ENCODE data around the gene SPATA16.

DNA sequence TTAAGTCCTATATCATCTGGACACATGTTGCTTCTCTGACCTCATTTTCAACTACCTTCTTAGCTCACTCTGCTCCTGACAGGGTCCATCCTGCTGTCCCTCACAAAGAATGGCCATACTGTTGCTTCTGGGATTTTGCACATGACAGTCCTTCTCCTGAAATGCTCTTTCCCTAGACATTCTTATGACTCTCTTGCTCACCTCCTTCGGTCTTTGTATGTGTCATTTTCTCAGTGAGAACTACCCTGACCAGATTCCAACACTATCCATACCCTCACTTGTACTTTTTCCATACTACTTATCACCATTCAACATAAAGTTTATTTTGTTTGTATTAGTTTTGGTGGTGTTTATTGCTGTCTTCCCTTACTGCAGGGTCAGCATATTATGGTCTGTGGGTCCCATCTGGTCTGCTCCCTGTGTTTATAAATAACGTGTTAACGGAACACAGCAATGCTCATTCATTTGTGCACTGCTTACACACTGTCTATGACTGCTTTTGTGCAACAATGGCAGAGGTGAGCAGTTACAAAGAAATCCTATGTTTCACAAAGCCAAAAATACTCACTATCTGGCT lies 159.5 kb downstream of the SPATA16 start:
- no peak for TF ChIP-seq TAF1 (CRISPR knock-in tag; IDR thresholded peaks at IDR 0.05)
- TF ChIP-seq CEBPB (IDR thresholded peaks at IDR 0.05; ENCODE audit: borderline replicate concordance, low read depth, low read length), result no peak
- no peak for TF ChIP-seq EP300 (IDR thresholded peaks at IDR 0.05; ENCODE audit: low read depth in 2 of 2, low read length in 2 of 2)
- TF ChIP-seq EP300 (CRISPR knock-in tag; IDR thresholded peaks at IDR 0.05; ENCODE audit: borderline replicate concordance), result no peak
- TF ChIP-seq SIN3A (IDR thresholded peaks at IDR 0.05; ENCODE audit: borderline replicate concordance, low read depth, low read length), result no peak
- TF ChIP-seq NFATC3 (CRISPR knock-in tag; IDR thresholded peaks at IDR 0.05), result no peak
- no peak for TF ChIP-seq HNRNPH1 (optimal IDR thresholded peaks at IDR 0.05; ENCODE audit: low read depth, low read length)
- no peak for TF ChIP-seq CREM (IDR thresholded peaks at IDR 0.05)
- no peak for TF ChIP-seq CREM (CRISPR knock-in tag; IDR thresholded peaks at IDR 0.05)
- no peak for TF ChIP-seq GATAD2A (CRISPR knock-in tag; IDR thresholded peaks at IDR 0.05)
